Stimulated activated naive CD4-positive, alpha-beta T cell (primary cell): Measurements from ENCODE around the gene CNTD1.

Source experiments
- DNase-seq, 6 experiments: peaks; one replicate each; lab custom pipeline; 2025; lab: John Stamatoyannopoulos, UW

The CNTD1 gene

DNA sequence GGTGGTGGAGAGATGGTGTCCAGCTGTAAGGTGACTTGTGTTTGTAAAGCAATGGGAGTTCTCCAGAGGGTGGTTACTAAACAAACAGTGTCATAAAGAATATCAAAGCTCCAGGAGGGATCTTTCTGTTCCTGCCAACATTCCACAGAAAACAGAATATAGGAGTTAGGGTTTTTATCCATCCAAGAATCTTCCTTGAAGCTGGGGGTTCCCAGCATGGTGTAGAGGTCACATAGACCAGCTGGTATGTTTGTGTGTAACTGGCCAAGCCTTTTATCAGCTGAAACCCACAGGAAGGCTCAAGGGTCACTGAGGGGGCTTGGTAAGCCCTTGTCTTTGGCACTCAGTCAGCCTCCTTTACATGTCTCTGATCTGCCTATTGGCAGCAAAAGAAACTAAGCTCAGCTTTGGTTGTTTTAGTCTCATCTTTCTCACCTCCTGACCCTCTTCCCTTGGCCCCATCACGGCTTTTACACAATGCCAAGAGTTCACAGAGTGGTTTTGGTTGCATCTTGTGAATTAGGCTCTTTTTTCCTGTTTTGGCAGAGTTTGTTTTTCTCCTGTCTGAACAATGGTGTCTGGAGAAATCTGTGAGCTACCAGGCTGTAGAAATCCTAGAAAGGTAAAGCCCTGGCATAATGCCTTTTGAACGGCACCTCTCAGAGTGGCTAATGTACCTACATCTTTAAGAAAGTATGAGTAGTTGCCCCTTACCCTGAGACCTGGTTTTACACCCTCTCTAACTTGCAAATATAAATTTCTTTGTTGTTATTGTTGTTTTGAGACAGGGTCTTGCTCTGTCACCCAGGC, 4.6 kb downstream of the CNTD1 start:
- no peak for DNase-seq

- DNase-seq, result no peak
Measured at GRCh38 chr17:42804918-42805367, 6.3 kb downstream of the CNTD1 start.

- no peak for DNase-seq
Measured at GRCh38 chr17:42806249-42806648, 7.6 kb downstream of the CNTD1 start.

- DNase-seq, result no peak
Measured at GRCh38 chr17:42809250-42809649, 10.6 kb downstream of the CNTD1 start.

DNA sequence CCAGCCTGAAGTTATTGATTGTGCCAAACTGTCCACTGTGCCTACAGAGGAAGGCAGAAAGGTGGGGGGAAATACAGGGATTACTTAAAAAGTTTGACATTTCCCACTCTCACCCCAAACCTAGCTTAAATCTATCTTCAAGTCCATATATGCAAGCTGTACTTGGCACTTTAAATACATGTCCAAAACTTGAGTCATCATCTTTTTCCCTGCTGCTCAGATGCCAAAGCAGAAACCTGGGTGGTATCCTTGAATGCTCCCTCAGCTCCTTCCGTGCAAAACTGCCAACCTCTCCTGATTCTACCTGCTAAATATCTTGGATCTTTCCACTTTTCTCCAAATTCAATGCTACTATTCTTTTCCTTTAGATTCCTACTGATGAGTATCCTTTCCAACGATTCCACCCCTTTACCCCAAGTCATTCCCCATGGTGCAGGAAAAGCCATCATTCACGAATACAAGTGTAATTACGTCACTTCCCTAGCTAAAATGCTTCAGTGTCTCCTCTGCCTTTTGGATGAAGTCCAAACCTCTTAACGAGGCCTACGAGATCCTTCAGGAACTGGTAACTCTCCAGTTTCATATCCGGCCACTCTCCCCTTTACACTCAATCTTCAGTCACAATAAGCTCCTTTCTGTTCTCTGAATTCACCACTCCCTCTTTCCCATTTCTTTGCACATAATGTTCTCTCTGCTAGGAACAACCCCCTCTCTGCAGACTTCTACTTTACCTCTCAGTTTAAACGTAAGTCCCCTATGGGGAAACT, 16.2 kb downstream of the CNTD1 start:
- no peak for DNase-seq

GRCh38 chr17:42817866-42818265, 19.2 kb downstream of the CNTD1 start:
- no peak for DNase-seq

- no peak for DNase-seq
Measured at GRCh38 chr17:42818379-42818778, 19.7 kb downstream of the CNTD1 start.

DNA sequence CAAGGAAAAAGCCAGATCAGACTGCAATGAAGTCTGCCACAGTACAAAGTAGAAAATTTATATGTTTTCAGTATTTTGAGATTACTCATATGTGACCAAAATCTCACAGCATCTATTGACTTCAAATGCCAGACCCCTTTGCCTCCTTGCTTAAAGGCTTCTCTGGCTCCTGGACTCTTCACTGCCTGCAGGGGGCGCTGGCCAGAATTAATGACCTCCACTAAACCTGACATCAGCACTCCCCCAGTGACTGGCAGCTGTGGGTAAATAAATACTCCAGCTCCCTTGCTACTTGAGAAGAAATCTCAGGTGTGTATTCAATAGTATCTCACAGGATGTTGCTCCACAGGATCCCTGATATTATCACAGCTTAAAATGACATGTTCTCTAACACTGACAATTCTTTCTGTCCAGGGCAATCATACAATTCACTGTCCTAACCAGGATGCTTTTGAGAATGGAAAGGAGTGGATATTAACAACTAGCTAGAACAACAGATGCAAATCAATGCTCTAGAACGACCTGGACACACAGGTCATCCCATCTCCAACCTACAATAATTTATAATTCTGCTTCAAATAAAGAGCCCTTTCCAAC, 21.4 kb downstream of the CNTD1 start:
- DNase-seq, result peak in 5 of 6 experiments; percentile 16 to 50 (median 30)

DNA sequence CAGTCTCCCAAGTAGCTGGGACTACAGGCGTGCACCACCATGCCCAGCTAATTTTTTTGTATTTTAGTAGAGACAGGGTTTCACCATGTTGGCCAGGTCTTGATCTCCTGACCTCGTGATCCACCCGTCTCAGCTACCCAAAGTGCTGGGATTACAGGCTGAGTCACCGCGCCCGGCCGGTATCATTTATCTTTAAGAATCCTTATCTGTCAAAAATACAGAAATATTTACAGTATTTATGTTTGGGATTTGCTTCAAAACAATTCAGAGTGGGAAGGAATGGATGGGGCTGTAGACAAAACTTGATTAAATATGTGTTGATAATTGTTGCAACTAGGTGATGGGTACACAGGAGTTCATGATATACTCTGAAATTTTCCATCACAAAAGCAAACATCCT, 22.5 kb downstream of the CNTD1 start:
- no peak for DNase-seq

- no peak for DNase-seq
Measured at GRCh38 chr17:42827472-42827871, 28.8 kb downstream of the CNTD1 start.

DNA sequence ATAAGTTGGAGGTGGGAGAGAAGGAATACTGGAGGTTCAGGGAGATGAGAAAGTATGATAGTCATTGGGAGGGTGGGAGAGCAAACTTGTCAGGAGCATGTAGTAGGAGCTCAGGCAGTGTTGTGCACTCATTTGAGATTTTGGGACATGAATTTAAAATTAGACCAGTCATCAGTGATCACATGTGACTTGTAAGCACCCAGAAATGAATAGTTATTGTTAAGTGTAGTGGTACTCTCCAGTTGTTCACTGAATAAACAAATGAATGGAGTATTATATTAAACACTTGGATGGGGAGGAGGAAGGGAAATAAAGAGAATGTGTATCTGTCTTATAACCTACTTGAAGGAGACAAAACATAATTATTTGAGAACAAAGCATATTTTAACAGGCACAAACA, 32.3 kb downstream of the CNTD1 start:
- DNase-seq, result no peak

DNA sequence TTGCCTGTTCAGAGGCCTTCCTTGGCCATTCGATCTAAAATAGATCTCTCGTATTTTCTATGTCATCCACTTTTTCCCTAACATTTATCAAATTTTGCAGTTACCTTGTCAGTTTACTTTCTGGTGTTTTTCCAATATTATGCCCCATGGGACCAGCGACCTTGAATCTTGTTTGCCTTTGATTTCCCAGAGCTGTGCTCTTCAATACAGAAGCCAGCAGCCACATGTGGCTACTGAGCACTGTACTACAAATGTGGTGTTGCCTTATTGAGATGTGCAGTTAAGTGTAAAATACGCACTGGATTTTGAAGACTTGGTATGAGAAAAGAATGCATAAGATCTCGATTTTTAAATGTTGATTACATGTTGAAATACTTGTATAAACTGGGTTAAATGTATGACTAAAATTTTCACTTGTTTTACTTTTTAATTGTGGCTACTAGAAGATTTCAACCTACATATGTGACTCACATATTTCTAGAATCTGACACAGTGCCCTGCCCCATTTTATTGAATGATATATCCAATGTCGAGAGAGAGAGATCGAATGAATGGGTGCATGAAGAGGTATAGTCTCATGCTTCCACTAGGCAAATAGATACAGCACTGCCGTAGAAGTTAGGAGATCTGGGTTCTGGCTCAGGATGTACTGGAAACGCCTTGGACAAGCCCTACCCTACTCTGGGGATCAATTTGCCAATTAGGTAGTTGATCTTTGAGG, 33.7 kb downstream of the CNTD1 start:
- no peak for DNase-seq

GRCh38 chr17:42832934-42833766, 34.5 kb downstream of the CNTD1 start, which contains the start of gene PSME3:
Gene PSME3, plus strand, starts transcription at chr17:42833397. Its CDS starts 235 bp downstream, at chr17:42833632.
- DNase-seq, result peak; percentile 81 to 97 (median 90)

DNA sequence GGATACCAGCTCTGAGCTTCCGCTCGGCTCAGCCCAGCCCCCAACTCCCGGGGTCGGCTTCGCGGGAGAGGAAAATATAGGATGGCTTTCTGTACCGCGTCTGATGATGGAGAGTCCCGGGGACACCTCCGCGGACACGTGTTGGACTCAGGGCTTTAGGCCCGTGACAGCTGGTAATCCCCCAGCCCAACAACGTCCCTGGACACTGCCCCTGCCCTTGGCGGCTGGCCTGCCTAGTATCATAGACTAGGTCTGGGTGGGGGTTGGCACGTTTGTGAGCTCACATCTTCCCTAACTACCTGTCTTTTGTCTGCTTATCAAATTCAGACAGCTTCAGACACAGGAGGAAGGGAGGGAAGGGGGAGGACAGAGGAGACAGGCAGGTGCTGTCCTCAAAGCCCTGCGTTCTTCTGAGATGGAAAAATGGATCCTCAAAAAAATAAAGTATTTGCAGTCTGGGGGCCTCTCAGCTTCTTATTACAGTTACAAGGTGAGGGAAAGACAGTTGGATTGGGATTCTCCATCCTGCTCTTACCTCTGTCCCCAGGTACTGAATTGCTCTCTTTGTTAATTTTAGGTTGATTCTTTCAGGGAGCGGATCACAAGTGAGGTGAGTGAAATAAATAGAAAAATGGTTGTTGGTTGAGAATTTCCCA, 35.2 kb downstream of the CNTD1 start:
- peak in 1 of 6 experiments; percentile 29 for DNase-seq

DNA sequence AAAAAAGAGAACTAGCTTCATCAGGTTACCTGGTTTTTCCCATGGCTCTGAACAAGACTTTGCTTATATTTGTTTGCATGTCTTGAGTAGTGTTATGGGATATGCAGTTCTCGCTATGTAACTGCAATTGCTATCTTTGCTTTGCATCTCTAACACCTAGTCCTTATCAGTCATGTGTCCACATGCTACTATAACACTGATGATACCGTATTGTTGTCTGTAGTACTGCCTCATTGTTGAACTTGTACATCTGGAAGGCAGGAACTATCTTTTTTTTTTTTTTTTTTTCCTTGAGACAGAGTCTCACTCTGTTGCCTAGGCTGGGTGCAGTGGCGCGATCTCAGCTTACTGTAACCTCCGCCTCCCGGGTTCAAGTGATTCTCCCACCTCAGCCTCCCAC, 37.1 kb downstream of the CNTD1 start:
- DNase-seq, result no peak

GRCh38 chr17:42841975-42842685, 43.5 kb downstream of the CNTD1 start:
- no peak for DNase-seq

DNA sequence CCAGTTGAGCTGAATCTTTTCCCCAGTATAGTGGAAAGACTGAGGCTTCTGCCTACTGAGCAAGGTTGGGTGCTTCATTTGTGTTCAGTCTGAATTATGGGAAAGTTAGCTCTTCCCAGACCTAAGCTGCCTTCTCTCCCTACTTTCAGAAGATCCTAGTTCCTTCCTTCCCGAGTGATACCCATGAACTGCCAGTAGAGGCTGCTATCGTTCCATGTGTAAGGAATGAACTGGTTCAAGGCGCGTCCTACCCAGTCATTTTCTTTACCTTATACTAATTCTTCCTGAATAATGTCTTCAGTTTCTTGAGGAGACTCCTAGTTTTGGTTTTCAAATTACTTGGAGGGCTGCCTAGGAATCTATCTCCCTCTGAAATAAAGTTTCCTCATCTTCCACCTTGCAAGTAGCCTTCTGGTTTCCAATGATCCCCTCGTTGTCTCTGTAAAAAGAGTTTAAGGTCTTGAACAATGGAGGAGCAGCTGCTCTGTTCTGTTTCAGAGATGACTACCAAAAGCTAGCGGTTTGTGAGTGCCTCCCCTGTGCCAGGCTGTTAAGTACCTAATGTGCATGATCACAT, 44.8 kb downstream of the CNTD1 start:
- DNase-seq, result peak in 2 of 6 experiments; percentile 8 to 11

GRCh38 chr17:42844271-42844670, 45.6 kb downstream of the CNTD1 start, which contains the start of gene AOC2:
Gene AOC2, plus strand, starts transcription at chr17:42844580. Its CDS starts 47 bp downstream, at chr17:42844627.
- DNase-seq, result no peak
